Dermis blood vessel endothelial cell (primary cell): ENCODE measurements around the gene LCN6. TPM values are rescaled to one million over a fixed set of nuclear protein-coding genes. Genes with fewer than 3 reads are reported as not detected.
A peak's percentile ranks its signal among the peaks of the same experiment; 100 is the strongest.

Experiments
- DNase-seq: peaks from one replicate; pipeline ENCODE4 v3.0.0; 2010
- total RNA-seq: library from RNA; depleted of rRNA; stranded (reverse); fragments of >200 nt; gene quantifications from 2 replicates; pipeline ENCODE4 v1.2.3, GENCODE V29; 2014

LCN6 gene
- total RNA-seq, 1 donor from 2014 or later = 0.68 TPM

DNA sequence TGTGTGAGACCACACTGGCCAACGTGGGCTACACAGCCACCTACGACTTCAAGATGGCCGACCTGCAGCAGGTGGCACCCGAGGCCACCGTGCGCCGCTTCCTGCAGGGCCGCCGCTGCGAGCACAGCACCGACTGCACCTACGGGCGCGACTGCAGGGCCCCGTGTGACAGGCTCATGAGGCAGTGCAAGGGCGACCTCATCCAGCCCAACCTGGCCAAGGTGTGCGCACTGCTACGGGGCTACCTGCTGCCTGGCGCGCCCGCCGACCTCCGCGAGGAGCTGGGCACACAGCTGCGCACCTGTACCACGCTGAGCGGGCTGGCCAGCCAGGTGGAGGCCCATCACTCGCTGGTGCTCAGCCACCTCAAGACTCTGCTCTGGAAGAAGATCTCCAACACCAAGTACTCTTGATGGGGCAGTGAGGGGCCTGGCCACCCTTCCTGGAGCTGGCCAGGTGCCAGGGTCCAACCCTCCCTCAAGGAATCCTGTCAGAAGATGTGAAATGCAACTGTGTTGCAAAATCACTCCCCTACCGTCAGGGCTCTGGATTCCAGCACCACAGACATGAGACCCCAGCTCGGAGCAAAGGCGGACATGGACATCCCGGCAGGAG is 24.9 kb downstream of the LCN6 start:
- peak; percentile 22 for DNase-seq

DNA sequence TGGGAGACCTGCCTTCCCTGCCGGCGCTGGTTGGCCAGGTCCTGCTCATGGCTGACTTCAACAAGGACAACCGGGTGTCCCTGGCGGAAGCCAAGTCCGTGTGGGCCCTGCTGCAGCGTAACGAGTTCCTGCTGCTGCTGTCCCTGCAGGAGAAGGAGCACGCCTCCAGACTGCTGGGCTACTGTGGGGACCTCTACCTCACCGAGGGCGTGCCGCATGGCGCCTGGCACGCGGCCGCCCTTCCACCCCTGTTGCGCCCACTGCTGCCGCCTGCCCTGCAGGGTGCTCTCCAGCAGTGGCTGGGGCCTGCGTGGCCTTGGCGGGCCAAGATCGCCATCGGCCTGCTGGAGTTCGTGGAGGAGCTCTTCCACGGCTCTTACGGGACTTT is 25.4 kb downstream of the LCN6 start:
- DNase-seq = peak; percentile 35

DNA sequence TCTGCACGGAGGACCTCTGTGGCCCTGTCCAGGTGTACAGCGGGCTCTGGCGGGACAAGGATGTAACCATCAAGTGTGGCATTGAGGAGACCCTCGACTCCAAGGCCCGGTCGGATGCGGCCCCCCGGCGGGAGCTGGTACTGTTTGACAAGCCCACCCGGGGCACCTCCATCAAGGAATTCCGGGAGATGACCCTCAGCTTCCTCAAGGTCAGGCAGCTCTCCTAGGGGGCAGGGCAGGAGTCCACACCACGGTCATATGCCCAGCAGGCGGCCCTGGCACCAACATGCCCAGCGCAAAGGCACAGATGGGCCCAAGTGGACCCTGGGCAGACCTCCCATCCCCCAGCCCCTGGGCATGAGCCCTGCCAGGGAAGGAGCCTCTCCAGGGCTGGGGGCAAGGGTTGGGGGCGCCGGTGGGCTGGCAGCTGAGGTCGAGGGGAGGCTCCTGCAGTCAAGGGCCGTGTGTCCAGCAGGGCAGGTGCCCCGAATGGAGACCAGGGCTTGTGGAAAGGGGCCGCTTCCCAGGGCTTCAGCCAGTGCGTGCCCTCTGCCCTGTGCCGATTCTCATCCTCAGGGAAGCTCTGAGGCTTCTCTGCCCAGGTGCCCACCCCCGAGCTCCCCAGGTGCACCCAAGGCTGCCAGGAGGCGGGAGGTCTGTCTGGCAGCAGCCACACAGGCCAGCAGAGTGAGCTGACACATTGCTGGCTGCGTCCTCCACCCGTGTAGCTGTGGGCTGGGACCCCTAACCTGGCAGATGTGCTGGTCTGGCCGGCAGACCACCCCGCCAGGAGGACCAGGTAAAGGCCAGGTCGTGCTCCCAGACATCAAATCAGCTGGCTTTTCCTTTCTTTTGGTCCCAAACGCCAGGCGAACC is 26.0 kb downstream of the LCN6 start:
- DNase-seq = no peak

DNA sequence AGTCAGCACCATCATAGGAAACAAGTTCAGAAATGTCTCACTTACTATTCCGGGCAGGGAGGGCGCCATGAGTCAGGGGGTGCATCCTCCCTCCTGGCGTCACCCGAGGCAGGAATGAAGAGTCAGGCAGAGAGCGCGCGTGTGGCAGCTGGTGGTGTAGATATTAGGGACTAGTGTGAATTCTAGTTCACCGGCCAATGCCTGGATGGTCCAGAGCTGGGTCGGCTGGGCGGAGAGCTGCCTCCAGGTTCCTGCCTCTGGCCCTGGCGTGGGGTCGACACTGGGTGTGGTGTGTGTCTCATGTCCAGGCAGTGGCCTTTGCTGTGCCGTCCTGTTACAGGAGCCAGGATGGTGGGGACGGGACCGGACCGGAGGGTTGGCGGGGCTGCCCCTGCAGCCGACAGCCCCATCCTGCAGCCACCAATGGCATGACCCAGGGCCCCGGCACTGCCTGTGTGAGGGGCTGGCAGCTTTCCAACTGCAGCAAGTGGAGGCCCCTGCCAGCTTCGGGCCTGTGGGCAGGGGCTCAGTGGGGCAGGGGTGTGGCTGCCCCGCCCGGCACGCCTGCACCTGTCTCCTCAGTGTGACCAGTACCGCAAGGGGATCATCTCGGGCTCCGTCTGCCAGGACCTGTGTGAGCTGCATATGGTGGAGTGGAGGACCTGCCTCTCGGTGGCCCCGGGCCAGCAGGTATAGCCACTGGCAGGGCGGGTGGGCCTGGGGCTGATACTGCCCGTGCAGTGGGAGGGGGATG is 26.8 kb downstream of the LCN6 start:
- DNase-seq = peak; percentile 87

DNA sequence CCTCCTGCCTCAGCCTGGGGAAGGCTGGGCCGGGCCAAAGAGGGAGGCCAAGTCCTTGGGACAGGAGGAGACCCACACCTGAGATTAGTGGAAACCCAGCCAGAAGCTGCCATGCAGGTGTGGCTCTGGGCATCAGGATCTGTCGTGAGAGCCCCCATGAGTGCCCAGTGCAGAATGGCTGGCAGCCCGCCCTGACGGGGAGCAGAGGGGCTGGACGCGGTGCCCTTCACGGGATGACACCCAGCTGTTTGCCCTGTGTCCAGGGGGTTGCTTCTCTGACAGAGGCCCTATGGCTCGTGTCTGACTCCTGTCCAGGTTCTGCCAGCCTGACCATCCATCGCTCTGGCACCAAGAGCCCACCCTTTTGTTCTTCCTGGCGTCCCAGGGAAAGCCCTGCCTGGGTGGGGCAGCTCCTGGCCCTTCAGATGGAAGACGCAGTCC is 27.4 kb downstream of the LCN6 start:
- no peak for DNase-seq

DNA sequence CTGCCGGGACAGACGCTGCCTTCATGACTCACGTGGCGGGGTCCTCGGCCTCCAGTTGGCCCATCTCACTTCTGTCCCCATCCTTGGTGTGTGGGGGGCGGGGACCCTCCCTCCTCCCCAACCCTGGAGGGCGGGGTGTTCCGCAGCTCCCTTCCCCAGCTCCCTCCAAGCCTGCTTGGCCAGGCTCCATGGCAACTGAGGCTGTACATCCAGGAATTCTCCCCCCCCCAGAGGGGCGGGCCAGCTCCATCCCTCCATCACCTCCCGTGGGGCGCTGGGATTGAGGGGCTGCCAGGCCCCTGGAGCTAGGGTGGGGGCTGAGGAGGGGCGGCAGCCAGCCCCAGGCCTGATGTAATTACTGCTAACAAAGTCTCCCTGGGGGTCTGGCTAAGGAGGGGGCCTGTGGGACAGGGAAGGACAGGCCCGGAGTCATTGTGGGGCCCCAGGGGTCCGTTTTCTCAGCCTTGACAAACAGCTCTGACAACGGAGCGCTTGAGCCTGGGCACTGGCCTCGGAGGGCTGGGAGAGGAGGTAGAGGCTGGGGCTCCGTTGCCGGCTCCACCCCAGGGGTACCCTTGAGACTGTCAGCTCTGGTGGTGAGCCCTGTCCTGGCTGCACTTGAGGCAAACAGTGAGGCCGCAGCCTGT is 28.0 kb downstream of the LCN6 start:
- no peak for DNase-seq

DNA sequence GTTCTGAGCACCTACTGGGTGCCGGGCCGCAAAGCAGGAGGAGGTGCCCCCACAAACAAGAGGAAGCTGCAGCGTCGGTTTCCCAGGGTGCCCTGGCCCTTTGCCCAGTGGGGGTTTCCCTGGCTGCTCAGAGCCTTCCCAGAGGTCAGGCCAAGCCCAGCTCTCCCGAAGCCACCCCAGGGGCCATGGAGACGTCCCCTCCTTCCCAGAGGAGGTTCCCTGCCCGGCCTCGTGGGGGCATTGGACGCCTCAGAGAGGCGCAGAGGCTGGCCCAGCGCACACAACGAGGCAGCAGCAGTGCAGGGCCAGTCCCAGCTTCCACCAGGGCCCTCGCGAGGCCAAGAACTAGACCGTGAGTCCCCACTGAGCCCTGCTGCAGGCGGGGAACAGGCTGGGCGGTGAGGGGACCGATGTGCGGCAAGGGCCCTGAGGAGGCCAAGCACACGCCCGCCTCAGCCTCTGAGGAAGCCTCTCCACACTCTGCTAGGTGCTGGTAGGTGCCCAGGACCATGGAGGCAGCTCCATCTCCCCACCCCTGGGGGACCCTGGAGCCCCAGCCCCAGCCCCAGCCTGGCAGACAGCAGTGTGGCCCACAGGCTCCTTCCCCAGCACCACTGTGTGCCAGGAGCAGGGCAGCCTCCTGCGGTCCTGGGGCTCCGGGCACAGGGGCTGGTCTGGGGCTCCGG is 29.0 kb downstream of the LCN6 start:
- DNase-seq = peak; percentile 54

DNA sequence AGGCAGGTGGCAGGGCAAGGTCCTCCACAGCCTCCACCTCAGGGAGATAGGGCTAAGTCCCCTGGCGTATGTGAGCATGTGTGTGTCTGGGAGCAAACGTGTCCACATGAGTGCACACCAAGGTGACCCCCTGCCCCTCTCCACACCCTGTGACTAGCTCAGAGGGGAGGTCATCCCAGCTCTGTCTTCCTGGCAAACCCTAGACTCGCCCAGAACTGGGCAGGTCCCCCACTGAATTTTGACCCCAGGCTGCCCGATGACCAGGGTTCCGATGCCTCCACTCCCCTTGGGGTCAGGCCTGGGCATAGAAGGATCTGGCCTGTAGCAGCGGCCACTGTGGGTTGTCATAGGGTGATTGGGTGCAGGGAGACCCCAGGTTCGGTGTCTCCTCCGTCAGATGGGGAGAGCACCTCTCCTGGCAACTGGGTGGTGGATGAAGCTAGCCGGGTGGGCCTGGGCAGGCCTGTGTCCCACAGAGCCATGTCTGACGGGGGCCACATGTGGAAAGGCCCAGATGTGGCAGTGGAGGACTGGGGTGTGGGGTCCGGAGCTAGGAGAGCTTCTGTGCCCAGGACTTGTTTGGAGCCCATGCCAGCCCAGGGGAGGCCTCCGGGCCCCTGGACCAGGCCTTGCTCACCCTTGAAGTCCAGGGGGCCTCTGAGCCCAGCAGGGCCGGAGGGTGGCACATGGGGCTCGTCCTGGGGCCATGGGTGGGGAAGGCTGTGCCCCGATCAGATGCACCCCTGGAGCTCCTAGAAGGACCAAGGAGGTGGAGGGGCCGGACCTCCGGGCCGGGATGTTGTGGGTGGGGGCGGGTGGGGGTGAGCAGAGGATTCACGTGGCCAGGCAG is 29.8 kb downstream of the LCN6 start:
- DNase-seq = no peak

DNA sequence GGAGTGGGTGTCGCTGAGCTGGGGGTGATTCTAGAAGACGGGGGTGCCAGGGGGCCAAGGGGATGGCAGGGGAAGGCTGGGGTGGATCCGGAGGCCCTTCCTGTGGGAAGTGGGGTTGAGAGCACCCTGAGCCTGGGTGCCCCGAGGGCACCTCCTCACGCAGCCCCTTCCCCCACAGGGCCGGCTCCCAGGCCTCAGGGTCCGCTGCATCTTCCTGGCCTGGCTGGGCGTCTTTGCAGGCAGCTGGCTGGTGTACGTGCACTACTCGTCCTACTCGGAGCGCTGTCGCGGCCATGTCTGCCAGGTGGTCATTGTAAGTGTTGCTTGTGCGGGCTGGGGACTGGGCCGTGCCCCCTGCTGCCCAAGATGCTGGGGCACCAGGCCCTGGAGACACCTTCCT is 30.9 kb downstream of the LCN6 start:
- no peak for DNase-seq

DNA sequence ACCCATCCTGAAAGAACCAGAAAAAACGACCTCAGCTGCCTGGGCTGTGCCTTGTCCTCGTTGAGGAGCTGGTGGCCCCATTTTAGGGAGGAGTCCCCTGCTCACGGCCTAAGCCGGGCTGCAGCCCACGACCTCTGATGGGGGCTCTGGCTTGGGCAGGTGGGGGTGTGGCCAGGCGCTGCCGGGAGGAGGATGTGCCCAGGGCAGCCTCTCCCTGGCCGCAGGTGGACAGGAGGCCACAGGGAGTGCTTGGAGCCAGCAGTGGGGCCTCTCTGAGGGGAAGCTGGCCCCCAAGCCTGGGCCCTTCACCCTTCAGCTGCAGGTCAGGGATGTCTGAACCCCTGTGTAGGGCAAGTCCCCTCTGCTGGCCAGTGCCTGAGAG is 33.4 kb downstream of the LCN6 start:
- no peak for DNase-seq

DNA sequence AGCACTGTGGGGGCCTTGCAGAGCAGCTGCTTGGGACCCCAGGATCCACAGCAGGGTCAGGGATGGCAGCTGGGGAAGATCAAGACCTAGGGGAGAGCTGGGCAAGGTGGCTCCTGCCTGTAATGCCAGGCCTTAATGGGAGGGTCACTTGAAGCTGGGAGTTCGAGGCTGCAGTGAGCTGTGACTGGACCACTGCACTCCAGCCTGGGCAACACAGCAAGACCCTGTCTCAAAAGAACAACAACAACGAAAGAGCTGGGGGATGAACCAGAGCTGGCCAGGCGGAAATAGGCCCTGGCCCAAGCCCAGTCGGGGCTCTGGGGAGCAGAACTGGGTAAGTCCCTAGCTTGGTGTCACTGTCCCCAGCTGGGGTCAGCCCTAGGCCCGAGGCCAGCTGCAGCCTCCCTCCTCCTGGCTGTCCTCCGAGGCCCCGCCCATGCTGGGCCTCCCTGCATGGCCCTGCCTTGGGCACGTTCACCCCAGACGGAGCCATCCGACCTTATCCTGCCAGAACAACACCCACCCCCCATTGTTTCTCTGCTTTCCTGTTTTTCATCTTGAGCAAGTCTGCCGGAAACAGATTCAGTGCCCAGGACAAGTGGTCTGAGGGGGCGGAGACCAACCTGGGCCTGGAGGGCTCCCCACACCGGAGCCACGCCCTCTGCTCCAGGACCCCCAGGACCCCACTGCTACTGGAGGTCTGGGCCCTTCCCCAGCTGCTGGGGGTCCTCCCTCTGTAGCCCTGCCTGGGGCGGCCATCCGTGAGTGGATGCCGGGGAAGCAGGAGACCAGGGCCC is 34.0 kb downstream of the LCN6 start:
- peak; percentile 96 for DNase-seq

DNA sequence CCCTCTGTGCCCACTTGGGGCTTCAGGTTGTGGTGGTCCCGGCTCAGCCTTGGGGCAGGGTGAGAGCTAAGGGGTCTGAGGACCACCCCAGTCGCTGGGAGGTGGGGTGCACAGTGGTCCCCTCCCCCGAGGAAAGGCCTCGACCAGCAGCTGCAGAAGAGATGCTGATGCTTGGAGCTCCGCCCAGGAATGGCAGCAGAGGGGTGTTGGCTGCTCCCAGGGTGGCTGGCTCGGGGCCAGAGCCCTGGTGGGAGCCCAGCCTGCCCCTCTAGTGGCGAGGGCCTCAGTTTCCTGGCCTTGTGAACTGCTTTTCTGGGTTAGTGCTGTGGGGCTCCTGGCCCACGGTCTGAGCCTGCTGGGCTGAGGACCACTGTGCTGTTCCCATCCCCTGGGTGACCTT is 34.8 kb downstream of the LCN6 start:
- peak; percentile 62 for DNase-seq

DNA sequence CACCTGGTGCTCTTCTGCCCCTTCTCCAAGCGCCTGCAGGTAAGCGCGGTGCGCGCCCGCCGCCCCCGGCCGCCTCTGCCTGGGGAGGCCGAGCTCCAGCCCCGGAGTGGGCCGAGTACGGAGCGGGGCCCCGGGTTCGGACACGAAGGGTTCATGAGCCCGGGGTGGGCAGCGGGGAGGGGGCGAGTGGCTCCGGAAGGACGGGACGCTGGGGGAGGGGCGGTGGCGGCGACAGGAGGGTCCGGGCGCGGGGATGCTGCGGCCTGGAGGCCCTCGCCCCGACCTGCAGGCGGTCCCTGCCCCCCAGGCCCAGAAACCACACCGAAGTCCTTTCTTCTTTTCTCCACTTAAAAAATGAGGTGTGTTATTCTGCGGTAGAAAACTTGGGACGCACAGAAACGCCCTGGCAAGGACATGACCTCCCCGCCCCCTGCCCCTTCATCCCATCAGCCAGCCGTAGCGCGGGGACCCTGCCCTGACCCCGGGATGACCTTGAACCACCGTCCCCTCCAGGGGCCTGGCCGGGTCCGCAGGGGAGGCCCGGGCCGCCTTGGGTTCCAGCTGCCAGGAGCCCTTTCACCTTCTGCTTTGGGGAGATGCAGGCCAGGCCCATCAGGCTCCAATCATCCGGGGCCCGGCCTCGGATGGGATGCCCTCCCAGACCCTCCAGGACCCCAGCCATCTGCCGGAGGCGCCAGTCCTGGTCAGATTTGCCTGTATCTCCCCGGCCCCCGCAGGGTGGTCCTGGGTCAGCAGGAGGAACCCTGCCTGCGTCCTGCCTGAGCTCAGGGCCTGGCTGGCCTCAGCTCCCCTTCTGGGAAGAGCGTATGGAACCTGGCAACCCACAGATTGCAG is 35.4 kb downstream of the LCN6 start:
- DNase-seq = peak; percentile 14

DNA sequence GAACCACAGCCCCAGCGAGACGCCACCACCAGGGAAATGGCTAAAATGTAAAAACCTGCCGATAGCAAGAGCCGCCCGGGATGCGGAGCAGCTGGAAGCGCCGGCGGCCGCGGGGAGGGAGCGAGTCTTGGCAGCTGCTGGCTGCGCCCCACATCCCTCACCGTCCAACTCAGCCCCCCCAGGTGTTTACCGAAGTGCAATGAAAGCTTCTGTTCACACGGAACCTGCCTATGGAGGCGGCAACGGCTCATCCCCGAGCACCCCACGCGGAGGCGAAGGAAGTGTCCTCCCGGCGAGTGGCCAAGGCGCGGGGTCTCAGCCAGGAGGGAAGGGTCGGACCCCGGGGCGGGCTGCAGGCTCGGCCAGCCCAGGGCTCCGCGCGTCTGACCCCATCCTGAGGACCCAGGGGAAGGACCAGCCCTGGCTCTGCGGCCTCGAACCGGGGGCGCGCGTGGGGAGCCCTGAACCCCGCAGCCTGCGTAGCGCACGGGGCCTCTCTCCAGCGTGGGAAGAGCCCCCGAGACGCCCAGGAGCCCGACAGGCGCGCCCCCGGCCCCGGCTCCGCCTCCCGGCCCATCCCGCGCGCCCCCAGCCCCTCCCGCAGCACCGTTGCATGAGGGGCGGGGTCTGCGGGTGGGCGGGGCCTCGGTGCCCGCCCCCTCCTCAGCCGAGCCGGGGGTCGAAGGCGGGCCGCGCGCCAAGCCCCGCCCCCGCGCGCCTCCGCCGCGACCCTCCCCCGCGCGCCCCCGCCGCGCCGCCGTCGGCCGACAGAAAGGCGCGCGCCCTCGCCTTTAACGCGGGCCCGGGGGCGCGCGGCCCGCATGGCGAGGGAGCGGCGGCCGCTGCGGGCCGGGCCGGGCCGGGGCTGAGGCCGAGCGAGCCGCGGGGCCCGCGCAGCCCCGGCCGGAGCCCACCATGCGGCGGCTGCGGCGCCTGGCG is 36.3 kb downstream of the LCN6 start, which contains the start of gene DIPK1B:
Gene DIPK1B, plus strand, starts transcription at position 822 of the 939 bp plus-strand sequence. Its CDS starts 94 bp downstream, at position 916.
- DNase-seq = peak; percentile 57

DNA sequence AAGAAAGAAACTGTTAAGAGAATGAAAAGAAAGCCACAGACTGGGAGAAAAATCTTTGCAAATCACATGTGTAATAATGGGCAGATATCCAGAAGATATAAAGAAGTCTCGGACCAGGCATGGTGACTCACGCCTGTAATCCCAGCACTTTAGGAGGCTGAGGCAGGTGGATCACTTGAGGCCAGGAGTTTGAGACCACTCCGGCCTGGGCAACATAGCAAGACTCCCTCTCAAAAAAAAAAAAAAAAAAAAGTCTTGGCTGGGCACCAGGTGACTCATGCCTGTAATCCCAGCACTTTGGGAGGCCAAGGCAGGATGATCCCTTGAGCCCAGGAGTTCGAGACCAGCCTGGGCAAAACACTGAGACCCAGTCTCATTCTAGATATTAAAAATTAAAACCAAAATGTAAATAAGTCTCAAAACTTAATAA is 37.1 kb downstream of the LCN6 start:
- DNase-seq = peak; percentile 65

DNA sequence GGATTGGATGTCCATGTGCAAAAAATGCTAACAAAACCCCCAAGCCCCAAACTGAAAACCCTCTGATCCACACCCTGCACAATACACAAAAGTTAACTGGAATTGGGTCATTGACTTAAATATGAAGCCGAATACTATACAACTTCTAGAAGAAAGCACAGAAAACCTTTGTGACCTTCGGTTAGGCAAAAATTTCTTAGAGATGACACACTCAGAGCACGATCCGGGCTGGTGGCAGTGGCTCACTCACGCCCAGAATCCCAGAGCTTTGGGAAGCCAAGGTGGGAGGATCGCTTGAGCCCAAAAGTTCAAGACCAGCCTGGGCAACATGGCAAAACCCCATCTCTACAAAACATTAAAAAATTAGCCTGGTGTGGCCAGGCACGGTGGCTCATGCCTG is 37.8 kb downstream of the LCN6 start:
- no peak for DNase-seq

DNA sequence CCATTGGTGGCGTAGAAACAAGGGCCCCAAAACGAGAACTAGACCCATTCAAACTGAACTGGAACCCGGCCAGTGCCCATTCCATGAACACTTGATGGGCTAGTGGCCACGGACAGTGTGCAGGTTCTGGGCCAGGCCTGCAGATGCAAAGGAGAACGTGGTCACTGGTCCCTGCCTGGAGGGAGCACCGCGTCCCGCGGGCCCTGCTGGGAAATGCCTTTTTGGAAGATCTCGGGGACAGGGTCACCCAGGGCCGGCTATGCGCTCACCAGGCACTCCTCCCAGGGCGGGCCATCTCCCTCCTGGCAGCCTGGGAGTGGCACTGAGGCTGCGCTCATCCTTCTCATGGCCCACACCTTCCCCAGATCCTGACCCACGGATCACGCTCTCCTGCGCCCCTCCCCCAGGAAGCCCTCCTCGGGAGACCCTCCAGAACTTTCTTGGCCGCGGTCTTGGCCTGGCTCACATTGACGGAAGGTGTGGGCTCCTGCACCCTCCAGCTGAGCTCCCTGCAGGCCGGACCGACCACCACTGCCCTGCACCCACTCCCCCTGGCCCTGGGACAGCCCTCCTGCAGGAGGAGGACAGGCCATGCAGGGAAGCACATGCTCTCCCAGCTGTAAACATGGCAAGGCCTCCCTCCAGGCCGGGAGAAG is 38.7 kb downstream of the LCN6 start:
- no peak for DNase-seq
